WTC11 (cell line): ENCODE results near the gene SRRM2.

Experiments
- CBFB ChIP-seq: sonication (generic); formaldehyde crosslinking; IDR thresholded peaks from 2 replicates; pipeline ENCODE4 v1.8.1; 2022; ENCODE audit warnings: mild to moderate bottlenecking, low read depth, missing genetic modification reagents
- CREB1 ChIP-seq: sonication (generic); formaldehyde crosslinking; IDR thresholded peaks from 2 replicates; pipeline ENCODE4 v1.8.0; 2023; ENCODE audit warnings: mild to moderate bottlenecking, missing genetic modification reagents
- ZNF416 ChIP-seq: fragments of 250-450 bp; sonication (Bioruptor Pico); IDR thresholded peaks from 2 replicates; pipeline ENCODE4 v1.9.0; 2021; ENCODE audit warnings: mild to moderate bottlenecking, inconsistent platforms
- TF ChIP-seq, protein P1 (sequence below): fragments of 200-600 bp; IDR thresholded peaks from 2 replicates; pipeline ENCODE4 v1.8.0; 2022; ENCODE audit warnings: antibody characterized with exemption

DNA sequence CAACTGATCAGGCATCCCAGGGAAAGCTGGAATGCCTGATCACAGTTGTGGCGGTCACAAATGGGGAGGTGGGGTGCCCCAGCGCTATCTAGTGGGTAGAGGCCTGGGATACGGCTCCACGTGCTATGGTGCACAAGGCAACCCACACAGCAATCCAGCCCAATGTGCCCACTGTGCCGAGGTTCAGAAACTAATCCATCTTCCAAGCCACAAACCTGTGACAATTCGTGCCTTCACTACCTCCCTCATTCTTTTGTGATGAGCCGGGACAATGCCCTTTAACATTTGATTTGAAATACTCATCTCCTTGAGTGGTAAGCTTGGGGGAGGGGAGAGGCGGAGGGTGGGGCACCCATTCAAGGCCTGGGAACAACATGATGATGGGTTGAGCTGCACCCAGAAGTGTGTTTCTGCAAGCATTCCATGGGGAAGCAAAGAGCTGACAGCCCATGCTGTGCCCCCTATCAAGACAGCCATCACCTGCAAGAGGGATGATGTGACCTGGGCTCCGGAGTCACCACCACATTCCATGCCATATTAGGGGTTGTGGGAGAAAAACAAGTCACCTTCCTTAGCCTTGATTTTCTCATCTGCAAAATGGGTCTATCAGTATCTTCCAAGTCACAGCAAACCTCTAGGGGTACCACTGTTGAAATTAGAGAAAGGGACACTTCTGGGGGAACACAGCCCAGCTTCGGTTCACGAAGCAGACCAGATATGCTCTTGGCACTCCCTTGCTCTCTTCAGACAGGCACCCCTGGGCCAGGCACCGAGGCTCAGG is 20.9 kb downstream of the SRRM2 start:
- TF ChIP-seq CREB1 (no peak), CBFB (CRISPR knock-in tag) (no peak), ZNF416 (no peak)
- TF ChIP-seq, protein P1, sequence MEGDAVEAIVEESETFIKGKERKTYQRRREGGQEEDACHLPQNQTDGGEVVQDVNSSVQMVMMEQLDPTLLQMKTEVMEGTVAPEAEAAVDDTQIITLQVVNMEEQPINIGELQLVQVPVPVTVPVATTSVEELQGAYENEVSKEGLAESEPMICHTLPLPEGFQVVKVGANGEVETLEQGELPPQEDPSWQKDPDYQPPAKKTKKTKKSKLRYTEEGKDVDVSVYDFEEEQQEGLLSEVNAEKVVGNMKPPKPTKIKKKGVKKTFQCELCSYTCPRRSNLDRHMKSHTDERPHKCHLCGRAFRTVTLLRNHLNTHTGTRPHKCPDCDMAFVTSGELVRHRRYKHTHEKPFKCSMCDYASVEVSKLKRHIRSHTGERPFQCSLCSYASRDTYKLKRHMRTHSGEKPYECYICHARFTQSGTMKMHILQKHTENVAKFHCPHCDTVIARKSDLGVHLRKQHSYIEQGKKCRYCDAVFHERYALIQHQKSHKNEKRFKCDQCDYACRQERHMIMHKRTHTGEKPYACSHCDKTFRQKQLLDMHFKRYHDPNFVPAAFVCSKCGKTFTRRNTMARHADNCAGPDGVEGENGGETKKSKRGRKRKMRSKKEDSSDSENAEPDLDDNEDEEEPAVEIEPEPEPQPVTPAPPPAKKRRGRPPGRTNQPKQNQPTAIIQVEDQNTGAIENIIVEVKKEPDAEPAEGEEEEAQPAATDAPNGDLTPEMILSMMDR, result no peak
